BJ (cell line): ENCODE results near the gene MORN5. TPM values are rescaled to one million over a fixed set of nuclear protein-coding genes. Genes with fewer than 3 reads are reported as not detected.

Experiments
- CTCF ChIA-PET: fragments of 350-600 bp; formaldehyde crosslinking; extraction: SDS; loops from one replicate; lab custom pipeline; 2021; ENCODE audit warnings: antibody characterized with exemption, inconsistent platforms; lab: Yijun Ruan, JAX
- POLR2A ChIA-PET: fragments of 300-600 bp; sonication (Branson Sonifier 250); formaldehyde crosslinking; extraction: SDS; loops from one replicate; lab custom pipeline; 2021; ENCODE audit warnings: antibody characterized with exemption; lab: Charles Lee
- DNase-seq: peaks from one replicate; pipeline ENCODE4 v3.0.0-alpha.2; 2011; ENCODE audit warnings: low read depth
- H3K27me3 ChIP-seq: 2 replicates; pipeline ENCODE4 v1.6.0; 2011; ENCODE audit warnings: low read length; ENCODE audit not compliant: control insufficient read depth, insufficient read depth
- H3K36me3 ChIP-seq: 2 replicates; pipeline ENCODE4 v1.5.1; 2011; ENCODE audit warnings: low read length; ENCODE audit not compliant: control insufficient read depth, insufficient read depth
- H3K4me3 ChIP-seq: 2 replicates; pipeline ENCODE4 v1.5.1; 2011; ENCODE audit warnings: low read depth, mild to moderate bottlenecking, control low read depth, low read length
- polyA plus RNA-seq: library from polyadenylated mRNA; depleted of rRNA; stranded (reverse); fragments of >200 nt; gene quantifications from 2 replicates; pipeline ENCODE4 v1.2.3, GENCODE V29; 2011
- TF ChIP-seq, protein P1 (sequence below): IDR thresholded peaks from 2 replicates; pipeline ENCODE4 v1.5.1; 2011; ENCODE audit warnings: low read depth, mild to moderate bottlenecking, control low read depth, inconsistent platforms, low read length, moderate library complexity; ENCODE audit not compliant: insufficient read depth

MORN5 gene
- polyA plus RNA-seq, 1 experiment: not detected

DNA sequence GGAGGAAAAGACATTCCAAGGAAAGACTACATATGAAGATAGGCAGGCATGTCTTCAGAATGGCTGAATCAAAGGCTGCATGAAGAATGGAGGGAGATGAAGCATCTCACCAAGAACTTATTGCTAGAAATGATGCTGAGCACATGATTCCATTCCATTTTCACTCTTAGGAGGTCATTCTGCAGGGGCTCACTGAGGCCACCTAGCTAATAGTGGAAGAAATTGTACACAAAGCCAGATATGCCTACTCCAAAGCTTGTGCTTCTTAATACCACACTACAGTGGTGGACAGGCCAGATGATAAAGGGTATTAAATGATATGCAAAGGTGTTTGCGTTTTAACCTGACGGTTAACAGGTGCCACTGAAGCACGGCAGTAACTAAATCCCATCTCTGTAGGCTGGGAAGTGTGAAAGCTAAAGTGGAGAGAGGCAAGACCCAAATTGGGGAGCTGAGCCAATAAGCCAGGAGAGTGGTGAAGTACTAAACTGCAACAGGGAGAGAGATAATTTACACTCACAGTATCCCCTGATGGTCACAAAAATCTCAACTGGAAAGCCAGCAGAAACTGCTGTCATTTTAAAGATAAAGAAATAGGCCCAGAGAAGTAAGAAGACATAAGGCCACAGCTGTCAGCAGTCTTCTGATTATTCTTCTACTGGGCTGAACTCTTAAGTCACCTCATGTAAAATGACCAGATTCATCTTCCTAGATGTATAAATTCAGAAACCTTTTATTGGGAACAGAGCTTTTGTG, 14.7 kb upstream of the MORN5 start:
- CTCF ChIA-PET: interaction anchor here (0.8 to 4.7 kb wide), 9 partner anchors 9 to 205 kb away, joined by 3 to 28 read pairs (median 5); partner anchors contain the start of genes MORN5 and NDUFA8
- no peak for DNase-seq
- Histone ChIP-seq H3K27me3 (no peaks in the 10 kb centered on the region), H3K36me3 (peaks cover 11% of the 10 kb centered on the region), H3K4me3 (no peak overlapping the region)
- POLR2A ChIA-PET: interaction anchor here (0.6 kb wide), 1 partner anchor 15 kb away, joined by 3 read pairs; the partner anchor contains the start of genes MORN5 and NDUFA8
- TF ChIP-seq, protein P1, sequence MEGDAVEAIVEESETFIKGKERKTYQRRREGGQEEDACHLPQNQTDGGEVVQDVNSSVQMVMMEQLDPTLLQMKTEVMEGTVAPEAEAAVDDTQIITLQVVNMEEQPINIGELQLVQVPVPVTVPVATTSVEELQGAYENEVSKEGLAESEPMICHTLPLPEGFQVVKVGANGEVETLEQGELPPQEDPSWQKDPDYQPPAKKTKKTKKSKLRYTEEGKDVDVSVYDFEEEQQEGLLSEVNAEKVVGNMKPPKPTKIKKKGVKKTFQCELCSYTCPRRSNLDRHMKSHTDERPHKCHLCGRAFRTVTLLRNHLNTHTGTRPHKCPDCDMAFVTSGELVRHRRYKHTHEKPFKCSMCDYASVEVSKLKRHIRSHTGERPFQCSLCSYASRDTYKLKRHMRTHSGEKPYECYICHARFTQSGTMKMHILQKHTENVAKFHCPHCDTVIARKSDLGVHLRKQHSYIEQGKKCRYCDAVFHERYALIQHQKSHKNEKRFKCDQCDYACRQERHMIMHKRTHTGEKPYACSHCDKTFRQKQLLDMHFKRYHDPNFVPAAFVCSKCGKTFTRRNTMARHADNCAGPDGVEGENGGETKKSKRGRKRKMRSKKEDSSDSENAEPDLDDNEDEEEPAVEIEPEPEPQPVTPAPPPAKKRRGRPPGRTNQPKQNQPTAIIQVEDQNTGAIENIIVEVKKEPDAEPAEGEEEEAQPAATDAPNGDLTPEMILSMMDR: peak; percentile 49

DNA sequence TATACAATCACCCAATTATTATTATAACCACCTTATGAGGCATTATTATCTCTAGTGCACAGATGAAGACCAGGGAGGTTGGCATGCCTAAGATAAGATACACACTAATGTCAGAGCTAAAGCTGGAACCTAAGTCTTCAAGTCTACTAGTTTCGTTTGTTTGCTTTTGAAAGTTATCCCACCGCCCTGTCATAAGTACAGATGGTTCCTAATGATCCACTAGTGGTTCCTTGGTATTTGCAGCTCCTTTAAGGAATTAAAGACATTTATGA, 14.2 kb upstream of the MORN5 start:
- CTCF ChIA-PET: interaction anchor here (0.8 to 4.7 kb wide), 9 partner anchors 8 to 205 kb away, joined by 3 to 28 read pairs (median 5); partner anchors contain the start of genes MORN5 and NDUFA8
- TF ChIP-seq, protein P1: no peak
- DNase-seq: no peak

DNA sequence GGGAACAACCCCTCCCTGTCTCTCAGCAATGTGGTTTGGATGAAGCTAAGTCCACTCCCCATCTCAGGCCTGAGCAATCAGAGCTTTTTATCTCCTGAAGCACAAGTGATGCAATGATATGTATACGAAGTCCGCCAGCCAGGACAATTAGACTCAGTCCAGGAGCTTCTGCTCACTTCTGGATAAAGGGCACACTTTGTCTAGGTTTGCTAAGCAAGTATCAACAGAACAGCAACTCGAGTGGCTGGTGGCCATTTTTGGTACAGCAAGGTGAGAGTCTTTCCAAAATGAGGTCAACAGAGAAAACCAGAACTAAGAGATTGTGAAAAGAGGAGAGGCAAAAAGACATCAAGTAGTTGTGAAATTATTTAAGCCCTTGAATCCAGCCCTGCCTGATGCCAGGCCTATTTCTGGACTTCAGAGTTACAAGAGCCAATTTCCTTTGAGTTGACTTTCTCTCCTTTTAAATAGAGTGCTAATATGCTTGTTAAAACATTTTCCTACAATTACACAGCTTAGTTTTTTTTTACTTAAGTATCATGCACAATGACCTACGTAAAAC, 8.4 kb upstream of the MORN5 start:
- ChIA-PET CTCF (interaction anchor here (0.9 to 1.2 kb wide), 3 partner anchors 11 to 41 kb away, joined by 3 read pairs; no protein-coding TSS in a partner anchor), POLR2A (no interaction called here)
- Histone ChIP-seq H3K4me3 (no peak overlapping the region), H3K36me3 (peaks cover 5% of the 10 kb centered on the region), H3K27me3 (no peaks in the 10 kb centered on the region)
- TF ChIP-seq, protein P1: no peak
- no peak for DNase-seq

More for the DNA sequence above, 14.2 kb upstream of the MORN5 start:
- no peak overlapping the region for H3K4me3 ChIP-seq
- peaks cover 11% of the 10 kb centered on the region for H3K36me3 ChIP-seq
- POLR2A ChIA-PET: no interaction called here
- H3K27me3 ChIP-seq: no peaks in the 10 kb centered on the region

DNA sequence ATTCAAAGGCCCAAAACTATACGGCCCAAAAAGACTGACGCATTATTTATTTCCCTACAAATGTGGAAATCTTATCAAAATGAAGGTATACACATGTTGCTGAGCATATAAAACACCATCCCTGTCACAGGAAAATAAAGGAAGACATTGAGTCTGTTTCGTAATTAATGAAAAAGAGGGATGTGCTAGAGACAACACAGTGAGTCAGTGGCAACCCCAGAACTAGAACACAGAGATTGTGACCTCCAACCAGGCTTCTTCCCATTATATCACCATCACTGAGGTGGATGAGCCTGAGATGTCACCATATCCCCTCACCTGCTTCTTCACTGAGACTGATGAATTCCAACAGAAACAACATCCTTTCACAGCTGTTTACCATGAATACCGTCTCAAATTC, 3.9 kb upstream of the MORN5 start:
- Histone ChIP-seq H3K36me3 (peaks cover 1% of the 10 kb centered on the region; the same call in 1 of the 2 replicates), H3K4me3 (no peak overlapping the region), H3K27me3 (no peaks in the 10 kb centered on the region)
- CTCF ChIA-PET: interaction anchor here (0.6 to 3.0 kb wide), 3 partner anchors 11 to 34 kb away, joined by 3 to 8 read pairs (median 3); no protein-coding TSS in a partner anchor
- TF ChIP-seq, protein P1: no peak
- POLR2A ChIA-PET: no interaction called here
- DNase-seq: no peak

DNA sequence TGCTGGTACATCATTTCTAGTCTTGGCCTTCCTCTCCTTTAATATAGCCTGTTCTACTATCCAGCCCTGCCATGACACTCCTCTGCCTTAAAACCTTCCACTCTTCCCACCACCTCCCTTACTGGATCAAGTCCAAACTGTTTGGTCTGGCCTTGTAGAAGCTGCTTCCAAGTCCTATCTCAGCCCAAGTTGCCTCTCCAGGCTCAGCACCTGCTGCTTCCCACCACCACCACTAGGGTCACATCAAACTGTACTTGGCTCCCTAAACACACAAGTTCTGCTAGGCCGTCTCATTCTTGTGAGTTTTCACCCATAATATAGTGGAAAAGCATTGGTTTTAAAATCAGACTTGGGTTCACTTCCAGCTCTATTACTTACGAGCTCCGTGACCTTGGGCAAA, 1.5 kb upstream of the MORN5 start:
- H3K4me3 ChIP-seq: no peak overlapping the region
- no peaks in the 10 kb centered on the region; the same call in 1 of the 2 replicates for H3K27me3 ChIP-seq
- H3K36me3 ChIP-seq: no peaks in the 10 kb centered on the region
- TF ChIP-seq, protein P1: peak; percentile 57
- ChIA-PET POLR2A (interaction anchor here (0.7 kb wide), 1 partner anchor 267 kb away, joined by 3 read pairs; no protein-coding TSS in a partner anchor), CTCF (interaction anchor here (0.9 to 3.0 kb wide), 6 partner anchors 10 to 33 kb away, joined by 3 to 8 read pairs (median 4); no protein-coding TSS in a partner anchor)
- DNase-seq: no peak
